Upper lobe of left lung (tissue), 4 donors: Measurements from ENCODE around the gene KATNAL1.

Experiments used
- EP300 ChIP-seq, 4 donors: sonication (generic); formaldehyde crosslinking; IDR thresholded peaks; one replicate each; pipeline ENCODE4 v1.5.1; 2017; ENCODE audit warnings: antibody characterized with exemption in 4 of 4, control low read depth in 2 of 4
- POLR2A ChIP-seq, 4 donors: fragments of 450-650 bp; IDR thresholded peaks; one replicate each; pipeline ENCODE4 v1.5.1; 2016 to 2017; ENCODE audit warnings: antibody characterized with exemption in 4 of 4, mild to moderate bottlenecking in 2 of 4
- POLR2AphosphoS5 ChIP-seq, 2 donors: sonication (generic); formaldehyde crosslinking; IDR thresholded peaks; one replicate each; pipeline ENCODE4 v1.5.1; 2017; ENCODE audit warnings: antibody characterized with exemption in 2 of 2
- TF ChIP-seq, protein P1 (sequence below), 6 experiments: fragments of 450-650 bp in 4 of 6; fragments of 200-600 bp in 2 of 6; sonication (generic) in 2 of 6; IDR thresholded peaks; one replicate each; pipeline ENCODE4 v1.5.1; 2016 to 2019; ENCODE audit warnings: antibody characterized with exemption in 6 of 6

DNA sequence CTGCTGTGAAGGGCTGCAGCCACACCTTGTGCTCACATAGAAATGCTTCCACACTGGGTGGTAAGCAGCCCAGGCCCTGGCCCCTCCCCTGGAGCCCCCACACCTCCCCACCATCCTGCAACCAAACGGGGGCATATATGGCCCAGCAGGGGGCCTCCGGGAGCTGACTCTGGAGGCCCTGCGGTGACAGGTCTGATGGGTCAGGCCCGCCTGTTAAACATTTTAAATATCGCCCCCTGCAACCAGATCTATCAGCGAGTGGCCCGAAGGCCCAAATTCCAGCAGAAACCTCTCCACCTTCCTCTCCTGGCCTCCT, 48.0 kb upstream of the KATNAL1 start:
- TF ChIP-seq, protein P1, sequence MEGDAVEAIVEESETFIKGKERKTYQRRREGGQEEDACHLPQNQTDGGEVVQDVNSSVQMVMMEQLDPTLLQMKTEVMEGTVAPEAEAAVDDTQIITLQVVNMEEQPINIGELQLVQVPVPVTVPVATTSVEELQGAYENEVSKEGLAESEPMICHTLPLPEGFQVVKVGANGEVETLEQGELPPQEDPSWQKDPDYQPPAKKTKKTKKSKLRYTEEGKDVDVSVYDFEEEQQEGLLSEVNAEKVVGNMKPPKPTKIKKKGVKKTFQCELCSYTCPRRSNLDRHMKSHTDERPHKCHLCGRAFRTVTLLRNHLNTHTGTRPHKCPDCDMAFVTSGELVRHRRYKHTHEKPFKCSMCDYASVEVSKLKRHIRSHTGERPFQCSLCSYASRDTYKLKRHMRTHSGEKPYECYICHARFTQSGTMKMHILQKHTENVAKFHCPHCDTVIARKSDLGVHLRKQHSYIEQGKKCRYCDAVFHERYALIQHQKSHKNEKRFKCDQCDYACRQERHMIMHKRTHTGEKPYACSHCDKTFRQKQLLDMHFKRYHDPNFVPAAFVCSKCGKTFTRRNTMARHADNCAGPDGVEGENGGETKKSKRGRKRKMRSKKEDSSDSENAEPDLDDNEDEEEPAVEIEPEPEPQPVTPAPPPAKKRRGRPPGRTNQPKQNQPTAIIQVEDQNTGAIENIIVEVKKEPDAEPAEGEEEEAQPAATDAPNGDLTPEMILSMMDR (IDR thresholded peaks at IDR 0.05): peak in 5 of 6 experiments; percentile 25 to 45 (median 44)
- TF ChIP-seq POLR2A (IDR thresholded peaks at IDR 0.05): no peak
- TF ChIP-seq POLR2AphosphoS5 (IDR thresholded peaks at IDR 0.05): no peak
- no peak for TF ChIP-seq EP300 (IDR thresholded peaks at IDR 0.05)
